Renal cortical epithelial cell (primary cell): ENCODE measurements around the gene TMEM219. TPM values are rescaled to one million over a fixed set of nuclear protein-coding genes. Genes with fewer than 3 reads are reported as not detected.
"Not testable (repeated sequence)": the region's sequence is repeated elsewhere in the genome, so short reads cannot be mapped to it uniquely, and the experiment has no call there.

Source experiments
- DNase-seq: peaks from one replicate; pipeline ENCODE4 v3.0.0-alpha.2; 2011; ENCODE audit warnings: low read depth
- total RNA-seq: library from RNA; depleted of rRNA; stranded (reverse); fragments of >200 nt; gene quantifications from 2 replicates; pipeline ENCODE4 v1.2.3, GENCODE V29; 2014

Gene TMEM219
- total RNA-seq, 1 donor from 2014 or later = 48.9 TPM

DNA sequence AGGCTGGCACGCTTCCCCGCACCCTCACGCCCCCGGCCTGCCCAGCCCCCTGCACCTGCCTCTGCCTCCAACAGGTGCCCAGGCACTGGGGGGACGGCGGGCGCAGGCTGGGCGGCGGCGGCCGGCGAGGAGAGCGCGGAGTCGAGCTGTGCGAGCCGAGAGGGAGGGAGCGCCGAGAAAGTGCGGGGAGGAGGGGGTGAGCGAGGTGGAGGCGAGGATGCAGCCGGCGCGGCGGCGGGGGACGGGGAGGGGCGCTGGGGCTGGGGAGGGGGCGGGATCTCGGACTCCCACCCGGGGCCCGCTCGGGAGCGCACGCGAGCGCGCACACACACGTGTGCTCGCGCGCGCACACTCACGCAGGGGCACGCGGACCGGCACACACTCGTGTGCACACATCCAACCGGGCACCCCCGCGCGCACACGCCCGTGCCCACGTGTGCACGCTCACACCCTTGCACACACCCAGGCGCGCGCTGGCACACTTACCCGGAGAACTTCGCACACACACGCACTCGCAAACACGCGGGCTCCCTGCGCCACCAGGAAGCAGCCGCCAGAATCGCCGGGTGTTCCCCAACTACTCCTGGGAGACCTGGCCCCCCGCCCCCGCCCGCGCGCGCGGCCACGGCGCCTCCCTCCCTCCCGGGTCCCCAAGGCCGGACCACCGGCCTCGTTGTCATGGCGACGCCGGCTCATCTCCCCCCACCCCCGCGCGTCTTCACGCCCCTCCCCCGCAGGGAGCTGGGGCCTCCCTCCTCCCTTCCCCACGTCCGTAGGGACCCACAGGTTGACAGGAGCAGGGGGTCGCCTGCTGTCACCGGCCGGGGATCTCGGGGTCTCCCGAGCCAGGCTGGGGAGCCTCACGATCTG, 49.2 kb downstream of the TMEM219 start, which contains the start of gene DOC2A:
Gene DOC2A, minus strand, starts transcription at position 184 of the 870 bp plus-strand sequence. CDS start 805 bp downstream, outside the sequence.
- DNase-seq = no peak

DNA sequence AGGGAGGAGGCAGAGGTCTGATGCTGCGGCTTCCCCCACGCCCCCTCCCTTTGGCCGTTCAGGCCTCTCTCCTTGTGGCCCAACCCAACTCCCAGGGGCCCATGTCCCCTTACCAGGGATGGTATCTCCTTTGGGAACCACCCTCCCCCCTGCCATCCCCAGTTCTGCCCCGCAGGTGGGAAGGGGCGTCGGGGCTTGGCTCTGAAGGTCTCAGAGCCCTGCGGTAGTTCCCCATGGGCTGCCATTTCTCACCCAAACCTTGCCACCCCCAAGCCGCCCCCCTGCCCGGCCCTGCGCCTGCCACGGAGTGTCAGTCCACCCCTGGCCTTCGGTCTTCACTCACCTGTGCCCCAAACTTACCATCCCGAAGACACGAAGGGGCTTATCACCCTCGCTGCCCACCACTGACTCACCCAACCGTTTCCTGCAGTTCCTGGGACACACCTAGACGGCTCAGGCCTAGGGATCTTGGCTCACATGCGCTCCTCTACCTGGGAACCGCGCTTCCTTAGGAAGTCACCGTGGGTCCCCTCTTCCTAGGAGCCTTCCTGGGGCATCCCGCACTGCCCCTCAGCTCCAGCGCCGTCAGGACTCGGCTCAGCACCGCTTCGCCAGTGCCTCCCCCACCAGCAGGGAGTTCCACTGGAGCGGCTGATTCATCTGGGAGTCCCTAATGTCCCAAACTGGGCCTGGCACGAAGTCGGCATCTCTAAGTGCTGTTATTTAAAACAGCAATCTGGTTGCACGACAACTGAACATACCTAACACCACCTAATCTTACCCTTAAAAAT, 50.0 kb downstream of the TMEM219 start:
- no peak for DNase-seq

GRCh38 chr16:30012598-30012997, 50.7 kb downstream of the TMEM219 start:
- not testable (repeated sequence) for DNase-seq

DNA sequence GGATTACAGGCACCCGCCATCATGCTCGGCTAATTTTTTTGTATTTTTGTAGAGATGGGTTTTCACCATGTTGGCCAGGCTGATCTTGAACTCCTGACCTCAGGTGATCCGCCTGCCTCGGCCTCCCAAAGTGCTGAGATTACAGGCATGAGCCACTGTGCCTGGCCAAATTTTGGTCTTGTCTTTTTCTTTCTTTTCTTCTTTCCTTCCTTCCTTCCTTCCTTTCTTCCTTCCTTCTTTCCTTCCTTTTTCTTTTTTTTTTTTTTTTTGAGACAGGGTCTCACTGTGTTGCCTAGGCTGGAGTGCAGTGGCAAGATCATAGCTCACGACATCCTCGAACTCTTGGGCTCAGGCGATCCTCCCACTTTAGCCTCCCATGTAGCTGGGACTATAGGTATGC, 53.6 kb downstream of the TMEM219 start:
- not testable (repeated sequence) for DNase-seq

DNA sequence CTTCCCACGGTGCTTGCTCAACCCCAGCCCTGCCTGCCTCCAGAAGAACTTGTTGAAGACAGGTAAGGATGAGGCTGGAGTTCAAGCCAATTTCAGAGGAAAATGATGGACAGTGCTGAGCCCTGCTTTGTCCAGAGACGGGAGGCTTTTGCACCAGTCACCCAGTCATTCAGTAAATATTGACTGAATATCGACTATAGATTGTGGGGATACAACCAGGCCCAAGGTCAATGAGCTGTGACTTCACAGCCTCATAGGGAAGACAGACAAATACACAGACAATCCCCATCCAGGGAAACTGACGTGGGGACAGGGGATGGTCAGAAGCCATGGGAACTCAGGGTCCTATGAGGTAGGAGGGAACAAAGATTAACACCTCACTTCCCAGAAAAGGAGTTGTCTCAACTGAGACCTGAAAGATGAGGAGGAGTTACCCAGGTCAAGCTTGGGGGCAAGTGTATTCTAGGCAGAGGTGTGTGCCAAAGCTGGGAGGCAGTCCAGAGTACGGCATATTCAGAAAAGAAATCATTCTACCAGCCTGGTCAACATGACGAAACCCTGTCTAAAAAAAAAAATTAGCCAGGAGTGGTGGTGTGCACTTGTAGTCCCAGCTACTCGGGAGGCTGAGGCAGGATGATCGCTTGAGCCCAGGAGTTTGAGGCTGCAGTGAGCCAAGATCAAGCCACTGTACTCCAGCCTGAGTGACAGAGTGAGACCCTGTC, 54.8 kb downstream of the TMEM219 start:
- DNase-seq = no peak

DNA sequence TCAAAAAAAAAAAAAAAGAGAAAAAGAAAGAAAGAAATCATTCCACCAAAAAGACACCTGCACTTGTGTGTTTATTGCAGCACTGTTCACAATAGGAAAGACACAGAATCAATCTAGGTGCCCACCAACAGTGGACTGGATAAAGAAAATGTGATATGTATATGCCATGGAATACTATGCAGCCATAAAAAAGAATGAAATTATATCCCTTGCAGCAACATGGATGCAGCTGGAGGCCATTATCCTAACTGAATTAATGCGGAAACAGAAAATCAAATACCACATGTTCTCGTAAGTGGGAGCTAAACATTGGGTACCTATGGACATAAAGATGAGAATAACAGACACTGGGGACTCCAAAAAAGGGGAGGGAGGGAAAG, 55.4 kb downstream of the TMEM219 start:
- DNase-seq = no peak

GRCh38 chr16:30017937-30018336, 56.1 kb downstream of the TMEM219 start:
- not testable (repeated sequence) for DNase-seq

DNA sequence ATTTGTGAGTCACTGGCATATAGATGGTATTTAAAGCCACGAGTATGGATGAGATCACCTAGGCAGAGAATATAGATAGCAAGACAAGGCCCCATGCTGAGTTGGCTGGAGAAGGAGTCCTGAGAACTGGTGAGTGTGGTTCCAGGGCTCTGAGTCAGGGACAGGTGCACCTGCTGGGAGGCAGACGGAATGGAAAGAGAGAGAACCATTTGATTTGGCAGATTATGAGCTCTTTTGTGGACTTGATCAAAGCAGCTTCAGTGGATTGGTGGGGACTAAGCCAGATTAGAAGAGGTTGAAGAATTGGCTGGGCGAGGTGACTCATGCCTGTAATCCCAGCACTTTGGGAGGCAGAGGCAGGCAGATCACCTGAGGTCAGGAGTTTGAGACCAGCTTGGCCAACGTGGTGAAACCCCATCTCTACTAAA, 56.9 kb downstream of the TMEM219 start:
- DNase-seq = no peak

Other genes with a start within 250 kb of the TMEM219 start
- gene C16orf54, start 216.1 kb upstream of the TMEM219 start, total RNA-seq = not detected in 2 replicates
- gene ZG16, start 183.8 kb upstream of the TMEM219 start, total RNA-seq = not detected in 2 replicates
- 14.0 and 29.5 TPM in 2 replicates for gene KIF22, start 171.3 kb upstream of the TMEM219 start, total RNA-seq
- 159 and 161 TPM in 2 replicates for gene MAZ, start 155.6 kb upstream of the TMEM219 start, total RNA-seq
- gene PRRT2, start 149.9 kb upstream of the TMEM219 start, total RNA-seq = 0.25 and 0.35 TPM in 2 replicates
- gene PAGR1, start 145.9 kb upstream of the TMEM219 start, total RNA-seq = 17.7 and 19.6 TPM in 2 replicates
- 431 and 491 TPM in 2 replicates for gene MVP, start 141.6 kb upstream of the TMEM219 start, total RNA-seq
- gene CDIPT, start 98.9 kb upstream of the TMEM219 start, total RNA-seq = 69.1 and 114 TPM in 2 replicates
- gene SEZ6L2, start 62.5 kb upstream of the TMEM219 start, total RNA-seq = 9.2 and 45.7 TPM in 2 replicates
- 15.8 and 33.3 TPM in 2 replicates for gene ASPHD1, start 61.6 kb upstream of the TMEM219 start, total RNA-seq
- 12.5 and 13.2 TPM in 2 replicates for gene KCTD13, start 35.9 kb upstream of the TMEM219 start, total RNA-seq
- 52.4 and 80.9 TPM in 2 replicates for gene TAOK2, start 11.8 kb downstream of the TMEM219 start, total RNA-seq
- 7.8 and 8.2 TPM in 2 replicates for gene HIRIP3, start 33.5 kb downstream of the TMEM219 start, total RNA-seq
- gene INO80E, start 34.2 kb downstream of the TMEM219 start, total RNA-seq = 27.7 and 48.1 TPM in 2 replicates
- gene DOC2A, start 48.9 kb downstream of the TMEM219 start, total RNA-seq = 0.80 TPM in 1 of 2 replicates, not detected in the other
- gene C16orf92, start 61.1 kb downstream of the TMEM219 start, total RNA-seq = not detected in 2 replicates
- 0.15 TPM in 1 of 2 replicates, not detected in the other for gene TLCD3B, start 69.2 kb downstream of the TMEM219 start, total RNA-seq
- 525 and 1,258 TPM in 2 replicates for gene ALDOA, start 103.7 kb downstream of the TMEM219 start, total RNA-seq
- 154 and 293 TPM in 2 replicates for gene PPP4C, start 113.9 kb downstream of the TMEM219 start, total RNA-seq
- gene TBX6, start 129.8 kb downstream of the TMEM219 start, total RNA-seq = 0.15 TPM in 1 of 2 replicates, not detected in the other
- gene YPEL3, start 134.1 kb downstream of the TMEM219 start, total RNA-seq = 7.6 and 12.9 TPM in 2 replicates
- gene GDPD3, start 151.5 kb downstream of the TMEM219 start, total RNA-seq = 0.15 TPM in 1 of 2 replicates, not detected in the other
- gene MAPK3, start 161.1 kb downstream of the TMEM219 start, total RNA-seq = 11.6 and 11.9 TPM in 2 replicates
- gene CORO1A, start 221.5 kb downstream of the TMEM219 start, total RNA-seq = 0.85 and 8.3 TPM in 2 replicates
- gene BOLA2B, start 231.6 kb downstream of the TMEM219 start, total RNA-seq = 77.7 and 299 TPM in 2 replicates
- gene SLX1A, start 231.8 kb downstream of the TMEM219 start, total RNA-seq = 8.1 and 24.5 TPM in 2 replicates
- 0.35 and 1.9 TPM in 2 replicates for gene SULT1A3, start 237.2 kb downstream of the TMEM219 start, total RNA-seq